Measurements from ENCODE around the gene PRKAR1B.

- TF ChIP-seq CTCF (IDR thresholded peaks at IDR 0.05), result no peak
- no peak for TF ChIP-seq POLR2A (IDR thresholded peaks at IDR 0.05)
Observed at GRCh38 chr7:772005-772294, 44.9 kb upstream of the PRKAR1B start.
